Embryonic facial prominence (tissue), 1 donor: ENCODE measurements around the gene AUTS2.

Experiments used
- DNase-seq: peaks from one replicate; pipeline ENCODE4 v3.0.0-alpha.2; 2016; ENCODE audit errors: extremely low spot score

The AUTS2 gene

DNA sequence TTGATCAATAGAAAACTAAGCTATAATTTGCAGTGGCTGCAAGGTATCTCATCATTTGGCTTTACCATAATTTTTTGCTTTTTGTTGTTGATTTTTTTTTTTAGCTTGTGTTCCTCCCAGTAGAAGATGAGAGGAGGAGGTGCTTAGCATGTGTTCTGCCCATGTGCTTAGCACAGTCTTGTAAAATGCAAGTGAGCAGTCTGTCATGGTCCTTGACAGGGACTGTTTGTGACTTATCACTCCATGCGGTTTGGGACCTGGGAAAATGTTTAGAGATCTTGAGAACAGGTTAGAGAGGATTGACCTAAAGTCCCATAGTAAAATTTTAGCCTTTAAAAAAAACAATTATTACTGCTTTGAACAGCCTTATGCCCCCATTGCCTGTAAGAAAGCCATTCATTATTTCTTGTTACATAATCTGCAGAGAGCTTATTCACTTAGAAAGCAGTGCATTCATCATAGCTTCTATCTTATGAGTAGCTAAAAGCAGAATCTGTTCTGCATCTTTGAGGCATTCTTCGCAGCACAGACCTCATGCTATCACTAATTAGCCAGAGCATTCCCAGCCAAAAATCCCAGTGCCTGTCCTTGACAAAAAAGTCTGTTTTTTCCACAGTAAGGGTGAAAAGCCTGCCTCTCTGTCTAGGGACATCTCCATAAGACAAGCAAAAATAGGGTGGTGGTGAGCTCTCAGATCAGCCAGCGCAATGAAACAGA is 784.9 kb downstream of the AUTS2 start:
- DNase-seq, result no peak

DNA sequence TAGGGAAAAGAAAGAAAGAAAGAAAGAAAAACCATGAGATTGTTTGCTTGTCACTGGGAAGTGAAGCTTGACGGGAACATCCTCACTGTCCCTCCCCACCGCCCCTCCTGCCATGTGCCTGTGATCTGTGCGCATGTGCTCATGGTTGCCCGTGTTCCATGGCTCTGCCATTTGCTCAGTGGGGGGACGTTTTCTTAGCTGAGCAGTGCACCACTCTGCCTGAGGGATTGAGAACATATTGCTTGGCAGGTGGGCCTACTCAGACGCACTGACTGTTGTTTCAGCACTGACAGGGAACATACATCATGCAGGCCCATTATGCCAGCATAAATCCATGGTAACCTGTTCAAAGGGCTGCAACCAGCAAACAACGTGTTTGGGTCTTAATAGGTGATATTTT is 785.7 kb downstream of the AUTS2 start:
- DNase-seq, result no peak

DNA sequence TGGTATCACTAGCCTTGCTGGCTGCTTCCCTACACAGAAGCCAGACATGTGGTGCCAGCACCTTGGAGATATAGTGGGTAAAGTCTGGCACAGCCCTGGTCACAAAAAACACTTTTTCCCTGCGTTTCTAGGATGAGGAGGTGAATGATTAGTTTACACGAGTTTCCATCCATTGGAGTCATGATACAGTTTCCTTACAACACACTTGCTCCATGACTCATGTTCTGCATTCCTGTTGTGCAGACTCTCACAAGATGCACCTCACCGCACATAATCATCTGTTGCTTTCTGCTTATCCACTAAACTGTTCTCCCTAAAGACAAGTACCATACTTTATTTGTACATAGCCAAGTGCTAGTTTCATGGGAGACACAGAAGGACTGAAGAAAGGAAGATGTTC is 786.6 kb downstream of the AUTS2 start:
- no peak for DNase-seq

DNA sequence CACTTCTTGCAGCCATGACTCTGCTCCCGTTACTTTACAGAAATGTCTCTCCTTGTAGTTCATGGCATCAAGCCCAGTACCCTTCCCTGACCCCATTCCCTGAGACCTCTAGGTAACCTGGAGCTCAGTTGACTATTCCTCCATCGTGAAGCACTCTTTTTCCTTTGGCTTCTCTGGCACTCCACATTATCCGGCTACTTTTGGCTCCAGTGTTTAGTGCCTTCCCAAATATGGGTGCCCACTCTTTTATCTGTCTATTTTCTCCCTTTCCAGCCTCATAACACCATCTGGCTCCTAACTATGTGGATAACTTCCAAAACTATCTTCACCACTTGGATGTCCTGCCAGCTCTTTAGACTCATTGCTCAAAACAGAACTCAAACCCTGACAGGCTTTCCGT is 788.9 kb downstream of the AUTS2 start:
- DNase-seq, result no peak

DNA sequence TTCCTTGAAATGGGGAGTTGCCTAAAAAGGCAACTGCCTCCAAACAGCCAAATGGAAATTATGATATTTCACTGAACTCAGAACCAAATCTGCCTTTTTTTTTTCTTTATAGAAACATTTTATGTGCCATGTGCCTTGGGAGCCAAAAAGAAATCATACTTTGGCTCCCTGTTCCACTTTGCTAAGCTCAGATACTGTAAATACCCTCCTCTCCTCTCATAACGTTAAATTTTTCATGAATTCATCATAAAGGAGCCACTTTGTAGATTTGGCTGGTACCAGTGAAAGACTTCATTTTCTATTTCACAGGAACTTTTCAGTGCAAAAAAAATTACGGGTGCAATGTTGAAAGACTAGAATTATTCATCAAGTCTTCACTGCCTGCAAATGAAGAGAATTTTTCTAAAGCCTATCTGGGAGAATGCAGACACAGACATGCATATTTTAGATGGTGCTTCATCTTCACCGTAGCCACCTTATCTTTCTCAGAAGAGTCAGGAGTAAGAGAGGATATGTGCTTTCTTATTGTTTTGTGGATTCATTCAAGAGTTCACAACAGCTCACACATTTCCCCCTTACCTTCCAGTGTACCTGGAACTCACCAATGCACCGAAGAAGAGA is 791.4 kb downstream of the AUTS2 start:
- DNase-seq, result no peak

DNA sequence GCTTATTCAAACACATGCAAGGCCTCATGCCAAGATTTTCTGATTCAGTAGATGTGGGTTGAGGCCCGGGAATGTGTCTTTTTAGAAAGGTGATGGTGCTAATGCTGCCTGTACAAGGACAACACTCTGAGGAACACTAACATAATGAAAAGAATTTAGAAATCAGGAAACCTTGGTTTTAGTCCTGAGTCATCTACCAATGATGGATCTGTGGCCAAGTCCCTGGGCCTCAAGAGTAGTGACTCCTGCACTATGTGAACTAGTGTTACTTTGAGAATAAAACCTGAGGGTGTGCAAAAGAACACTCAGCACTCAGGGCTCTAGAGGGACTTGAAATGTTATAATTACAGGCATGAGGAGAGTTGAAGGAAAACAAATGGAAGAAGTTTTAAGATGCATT is 792.0 kb downstream of the AUTS2 start:
- no peak for DNase-seq

DNA sequence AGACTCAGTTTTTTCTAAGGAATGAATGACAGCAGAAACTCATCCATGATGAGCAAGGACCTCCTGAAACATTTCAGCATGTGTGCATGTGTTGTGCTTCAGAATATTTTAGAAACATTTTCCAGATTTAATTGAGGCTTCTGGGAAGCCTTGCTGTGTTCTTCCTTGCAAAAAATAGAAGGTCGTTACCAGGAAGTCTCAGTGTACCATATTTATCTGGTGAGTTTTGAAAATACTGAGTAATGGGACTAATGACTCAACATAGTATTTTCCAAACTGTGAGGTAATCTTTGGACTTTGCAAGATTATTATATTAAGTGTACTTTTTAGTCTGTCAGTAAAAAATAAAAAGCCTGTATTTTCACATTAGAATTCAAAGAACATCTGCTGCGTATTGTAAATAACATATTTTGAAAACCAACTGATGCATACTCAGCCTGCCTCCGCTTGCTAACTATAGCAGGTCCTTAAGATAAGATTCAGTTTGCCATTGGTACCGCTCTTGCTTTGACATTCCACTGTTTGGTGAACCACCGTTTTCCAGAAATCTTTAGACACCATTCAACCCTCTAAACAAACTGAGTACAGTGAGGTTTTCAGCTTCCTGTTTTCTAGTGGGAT is 794.1 kb downstream of the AUTS2 start:
- no peak for DNase-seq

DNA sequence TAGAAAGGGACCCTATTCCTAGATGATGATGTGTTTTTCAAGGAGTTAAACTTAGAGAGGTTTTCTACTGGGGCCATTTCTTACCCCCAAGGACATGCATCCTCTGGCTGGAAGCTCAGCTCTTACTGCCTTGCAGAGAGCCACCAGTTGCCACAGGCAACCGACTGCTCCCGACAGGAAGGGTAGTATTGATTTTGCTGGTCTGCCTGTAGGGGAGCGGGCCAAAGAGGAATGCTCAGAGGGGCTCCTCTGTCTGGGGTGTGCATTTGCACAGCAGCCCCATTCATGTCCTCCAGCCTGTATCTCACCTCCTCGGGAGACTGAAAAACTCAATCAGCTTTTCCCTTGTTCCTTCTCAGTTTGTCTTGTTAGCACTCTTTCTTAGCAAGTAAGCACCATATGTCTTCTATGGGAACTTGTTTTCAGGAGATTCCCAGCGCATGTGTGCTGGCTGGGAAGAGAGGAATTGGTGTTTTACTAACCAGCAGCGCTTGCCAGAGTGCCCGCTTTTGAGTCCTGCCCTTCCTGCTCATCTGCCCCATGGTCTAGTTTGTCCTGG is 794.7 kb downstream of the AUTS2 start:
- no peak for DNase-seq

DNA sequence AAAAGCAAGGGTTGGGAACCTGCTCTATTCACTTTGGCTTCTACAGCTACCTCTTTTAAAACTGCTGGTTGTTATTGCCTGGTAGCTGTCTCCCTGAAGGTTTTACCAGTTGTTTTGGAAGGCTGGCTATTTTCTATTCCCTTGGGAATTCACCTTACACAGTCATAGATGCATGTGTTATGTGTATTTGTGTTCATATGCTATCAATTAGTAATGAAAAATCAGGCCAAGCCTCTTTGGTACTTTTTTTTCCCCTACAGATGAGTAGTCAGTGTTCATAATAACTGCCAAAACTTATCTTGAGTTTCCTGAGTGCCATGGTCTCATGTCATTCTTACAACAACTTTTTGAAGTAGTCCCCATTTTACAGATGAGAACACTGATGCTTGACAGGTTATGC is 795.7 kb downstream of the AUTS2 start:
- no peak for DNase-seq

DNA sequence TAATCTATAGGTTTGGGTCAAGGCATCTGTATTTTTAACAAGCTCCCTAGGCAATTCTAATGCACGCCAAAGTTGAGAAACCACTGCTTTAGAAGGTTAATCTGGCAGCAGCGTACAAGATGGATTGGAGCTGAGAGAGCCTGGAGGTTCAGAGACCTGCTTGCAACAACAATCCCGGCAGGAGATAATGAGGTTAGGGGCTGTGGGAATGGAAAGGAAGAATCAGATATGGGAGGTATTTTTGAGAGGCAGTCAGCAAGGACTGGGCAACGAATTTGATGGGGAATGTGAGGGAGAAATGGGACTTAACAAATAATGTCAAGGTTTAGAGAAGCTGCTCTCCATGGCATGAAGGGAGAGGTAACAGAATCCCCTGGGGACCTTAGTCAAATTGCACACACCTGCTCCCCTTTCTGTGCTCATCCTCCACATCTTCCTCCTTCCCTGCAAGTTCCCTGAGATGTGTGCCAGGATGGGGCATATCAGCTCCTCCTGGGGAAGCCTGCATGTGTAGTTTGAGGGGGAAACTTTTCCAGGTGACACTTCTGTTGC is 802.6 kb downstream of the AUTS2 start:
- no peak for DNase-seq

DNA sequence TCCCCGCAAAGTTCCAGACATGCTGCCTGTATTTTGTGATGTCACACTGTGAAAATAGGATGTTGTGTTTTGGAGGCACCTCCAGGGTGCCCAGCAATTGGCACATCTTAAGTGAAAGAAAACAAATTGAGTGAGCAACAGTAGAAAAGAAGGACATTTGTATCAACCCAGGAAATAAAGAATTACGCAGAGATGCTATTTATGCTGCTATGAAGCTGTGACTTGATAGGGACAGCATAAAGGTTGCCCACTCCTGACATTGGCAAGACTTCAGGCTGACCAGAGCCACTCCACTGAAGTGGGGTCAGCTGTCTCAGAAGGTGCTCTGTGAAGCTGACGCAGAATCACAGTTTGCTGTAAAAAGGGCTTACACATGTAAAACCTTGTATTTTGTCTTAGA is 803.8 kb downstream of the AUTS2 start:
- DNase-seq, result no peak

DNA sequence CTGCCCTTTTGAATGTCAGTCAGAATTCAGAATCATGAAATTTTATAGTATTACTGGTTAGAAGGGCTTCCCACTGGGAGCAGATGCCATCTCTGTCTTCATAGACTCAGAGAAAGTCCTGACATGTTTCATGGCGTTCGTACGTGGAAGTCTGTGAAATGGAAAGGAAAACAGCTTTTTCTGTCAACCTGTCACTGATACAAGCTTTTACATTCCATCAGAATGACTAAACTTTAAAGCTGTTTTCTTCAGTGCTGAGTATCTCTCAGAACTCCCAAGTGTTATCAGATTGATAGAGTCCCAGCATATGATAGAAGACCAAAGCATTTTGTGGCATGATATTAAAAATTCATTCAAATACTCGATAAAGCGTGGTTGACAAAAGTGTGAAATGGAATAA is 807.0 kb downstream of the AUTS2 start:
- no peak for DNase-seq

DNA sequence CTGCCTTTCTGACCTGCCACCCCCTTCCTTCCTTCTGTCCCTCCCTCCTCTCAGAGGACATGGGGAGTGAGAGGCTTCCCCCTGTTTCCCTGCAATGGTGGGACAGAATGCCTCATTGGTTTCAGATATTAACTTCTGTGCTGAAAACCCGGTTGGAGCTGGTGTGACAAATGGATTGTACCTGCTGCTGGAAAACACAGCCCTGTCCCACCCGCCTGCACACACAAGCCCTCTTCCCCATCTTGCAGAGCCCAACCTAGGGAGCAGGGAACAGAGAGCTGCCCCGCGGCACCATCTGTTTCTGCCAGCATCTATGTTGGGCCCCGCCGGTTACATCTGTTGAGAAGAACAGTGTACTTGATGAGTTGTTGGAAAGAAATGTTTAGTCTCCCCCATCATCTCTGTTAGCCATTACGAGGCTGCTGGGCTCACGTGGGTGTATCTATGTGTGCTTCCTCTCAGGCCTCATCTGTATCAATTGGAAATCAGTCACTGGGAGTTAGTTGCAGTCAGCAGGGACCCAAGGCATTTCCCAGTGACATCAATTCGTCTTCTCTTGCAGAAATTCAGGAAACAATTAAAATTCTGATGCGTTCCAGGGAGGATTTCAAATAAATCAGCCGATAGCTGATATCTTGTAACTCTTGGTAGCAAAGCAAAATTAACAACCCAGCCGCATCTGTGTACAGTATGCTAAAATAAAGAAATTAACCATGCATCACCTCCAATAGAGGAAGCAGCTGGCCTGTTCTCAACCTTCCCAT is 808.1 kb downstream of the AUTS2 start:
- DNase-seq, result no peak

DNA sequence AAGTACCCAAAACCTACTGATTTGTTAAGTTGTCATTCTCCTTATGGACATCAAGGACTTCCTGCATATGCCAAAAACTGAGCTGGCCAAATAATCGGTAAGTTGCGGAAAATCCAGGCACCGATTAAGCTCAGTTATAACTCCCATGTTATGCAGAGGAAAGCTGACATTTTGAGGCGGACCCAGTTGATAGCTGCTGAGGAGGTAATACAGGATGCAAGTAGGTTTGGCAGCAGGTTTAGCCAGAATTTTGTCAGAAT is 808.6 kb downstream of the AUTS2 start:
- no peak for DNase-seq

DNA sequence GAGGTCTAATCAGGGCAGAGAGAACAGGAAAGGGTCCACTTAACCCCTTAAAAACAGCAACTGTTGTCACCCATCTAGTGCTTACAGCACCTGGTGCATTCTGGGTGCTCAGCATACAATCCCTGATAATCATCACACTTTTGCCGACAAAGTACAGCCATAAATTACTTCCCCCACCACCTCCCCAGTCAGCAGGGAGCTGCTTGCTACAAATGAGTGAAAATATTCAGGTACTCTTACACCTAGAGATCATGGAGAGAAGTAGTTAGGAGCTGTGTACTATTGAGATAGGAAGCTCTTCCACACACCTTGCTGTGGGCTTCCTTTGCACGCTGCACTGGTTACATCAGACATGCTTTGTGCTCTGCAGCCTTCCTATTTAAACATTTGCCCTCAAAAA is 810.2 kb downstream of the AUTS2 start:
- no peak for DNase-seq

DNA sequence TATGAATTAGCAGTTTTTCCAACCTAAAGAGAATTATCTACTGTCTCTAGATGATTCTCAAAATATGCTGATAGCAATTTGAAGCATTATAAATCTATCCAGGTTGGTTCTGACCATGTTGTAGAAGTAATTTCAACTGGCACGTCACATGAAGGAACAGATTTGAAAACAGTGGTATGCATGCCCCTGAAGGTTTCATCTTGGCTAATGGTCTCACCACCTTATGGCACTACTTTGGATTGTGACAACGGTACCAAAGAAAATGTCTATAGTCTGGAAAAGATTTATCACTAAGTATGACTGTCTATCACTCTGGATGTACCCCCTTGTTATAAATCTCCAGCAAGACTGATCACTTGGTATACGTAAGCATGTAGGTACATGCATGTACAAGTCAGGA is 810.6 kb downstream of the AUTS2 start:
- no peak for DNase-seq

DNA sequence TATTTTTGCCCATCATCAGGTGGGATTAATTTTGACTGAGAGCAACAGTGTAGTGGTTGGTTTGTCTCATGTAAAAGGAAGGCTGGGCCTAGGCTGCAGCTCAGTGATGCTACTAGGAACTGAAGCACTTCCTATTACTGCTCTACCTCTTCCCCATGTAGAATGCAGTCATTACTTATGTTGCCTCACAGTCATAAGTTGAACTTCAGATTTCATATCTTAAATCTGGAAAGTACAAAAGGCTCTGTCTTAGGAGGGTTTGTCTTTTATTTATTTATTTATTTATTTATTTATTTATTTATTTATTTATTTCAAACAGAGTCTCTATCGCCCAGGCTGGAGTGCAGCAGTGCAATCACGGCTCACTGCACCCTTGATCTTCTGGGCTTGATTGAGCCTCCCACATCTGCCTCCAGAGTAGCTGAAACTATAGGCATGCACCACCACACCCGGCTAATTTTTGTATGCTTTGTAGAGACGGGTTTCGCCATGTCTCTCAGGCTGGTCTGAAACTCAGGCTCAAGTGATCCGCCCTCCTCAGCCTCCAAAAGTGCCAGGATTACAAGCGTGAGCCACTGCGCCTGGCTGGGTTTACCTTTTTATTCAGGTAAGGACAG is 812.0 kb downstream of the AUTS2 start:
- no peak for DNase-seq

DNA sequence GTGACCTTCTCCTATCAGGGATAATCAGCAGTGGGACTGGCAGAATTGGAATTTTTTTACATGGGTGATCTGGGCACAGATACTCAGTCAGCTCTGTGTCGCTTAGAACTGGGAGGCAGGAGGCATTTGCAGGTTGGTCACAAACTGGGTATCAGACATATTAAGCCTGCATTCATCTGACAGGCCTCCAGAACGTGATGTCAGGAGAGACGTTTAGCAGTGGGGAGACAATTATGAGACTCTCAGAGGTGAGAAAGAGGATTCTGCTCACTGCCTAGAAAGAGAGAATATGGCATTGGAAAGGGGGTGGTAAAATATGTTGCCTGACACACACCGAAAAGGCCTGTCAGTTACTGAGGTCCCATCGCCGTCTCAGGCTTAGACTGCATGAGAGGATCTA is 816.1 kb downstream of the AUTS2 start:
- DNase-seq, result no peak

DNA sequence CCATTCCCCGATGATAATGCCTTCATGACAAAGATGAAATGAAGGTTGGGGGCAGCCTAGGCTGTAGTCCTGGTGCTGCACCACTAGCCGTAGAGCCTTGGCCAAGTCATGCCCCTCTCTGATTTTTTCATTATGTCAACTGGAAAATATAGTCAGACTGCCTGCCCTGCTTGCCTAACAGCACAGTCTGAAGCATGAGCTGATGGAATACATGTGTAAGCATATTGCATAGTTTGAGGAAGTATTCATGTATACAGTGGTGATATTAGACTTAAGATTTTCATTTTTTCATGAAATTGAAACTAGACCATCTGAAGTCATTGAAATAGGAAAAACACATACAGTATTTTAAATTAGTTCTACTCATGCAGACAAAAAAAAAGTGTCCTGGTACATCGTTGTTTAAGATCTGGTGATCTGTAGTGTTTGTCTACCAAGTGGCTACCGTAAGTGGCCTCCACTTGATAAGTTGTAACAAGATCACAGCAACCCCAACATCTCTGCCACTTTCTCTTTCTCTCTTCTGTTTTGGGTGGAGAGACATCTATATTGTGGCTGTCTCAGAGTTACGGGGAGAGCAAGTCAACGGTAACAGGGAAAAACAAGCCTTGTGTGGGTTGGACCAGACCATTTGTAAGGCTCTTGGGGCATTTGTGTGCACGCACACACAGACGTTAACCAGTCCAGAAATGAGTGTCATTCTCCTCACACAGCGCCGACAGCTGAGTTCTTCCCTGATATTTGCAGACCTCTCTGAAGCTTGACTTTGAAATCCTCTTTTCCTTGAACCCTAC is 817.1 kb downstream of the AUTS2 start:
- DNase-seq, result no peak

DNA sequence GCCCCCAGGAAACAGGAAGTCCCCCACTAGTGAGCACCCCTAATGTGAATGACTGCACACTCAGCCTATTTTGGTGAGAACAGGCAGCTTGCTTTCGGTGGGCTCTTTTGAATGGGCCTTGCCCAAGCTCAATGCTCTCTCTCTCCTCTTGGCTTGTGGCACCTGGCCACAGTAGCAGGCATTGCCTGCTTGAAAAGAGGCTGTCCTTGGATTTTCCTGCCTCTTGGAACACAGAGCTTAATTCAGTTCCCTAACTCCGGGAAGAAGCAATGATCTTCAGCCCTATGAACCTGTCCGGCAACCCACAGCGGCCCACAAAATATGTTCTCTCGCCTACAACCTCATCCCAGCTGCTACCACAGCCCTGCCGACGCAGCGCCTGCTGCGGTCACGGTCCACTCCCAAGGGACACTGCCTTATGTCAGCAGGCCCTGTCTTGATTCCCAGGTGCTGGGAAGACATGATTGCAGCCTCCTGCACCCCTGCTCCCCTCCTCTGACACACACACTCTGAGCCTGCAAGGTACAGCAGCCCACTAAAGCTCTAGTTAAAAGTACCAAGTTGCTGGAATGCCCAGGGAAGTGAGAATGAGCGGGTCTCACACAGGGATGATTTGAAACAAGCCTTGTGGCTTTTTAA is 818.2 kb downstream of the AUTS2 start:
- no peak for DNase-seq
